Activated T-cell treated with anti-CD3 and anti-CD28 coated beads, Interleukin-2, amount 50 U/mL, for 24 hours (primary cell): ENCODE results near the gene C20orf173.
A peak's percentile ranks its signal among the peaks of the same experiment; 100 is the strongest.
"Not testable (repeated sequence)": the region's sequence is repeated elsewhere in the genome, so short reads cannot be mapped to it uniquely, and the experiment has no call there.

Experiments
- DNase-seq: peaks from one replicate; pipeline ENCODE4 v3.0.0-alpha.2; 2020
- H3K27ac Mint-ChIP-seq: 2 replicates; pipeline ENCODE4 v1.8.0; 2020; ENCODE audit warnings: mild to moderate bottlenecking, mixed read lengths
- H3K27me3 Mint-ChIP-seq: 2 replicates; pipeline ENCODE4 v1.8.0; 2020; ENCODE audit warnings: mixed read lengths
- H3K36me3 Mint-ChIP-seq: 2 replicates; pipeline ENCODE4 v1.8.0; 2020; ENCODE audit warnings: low read depth, mixed read lengths
- H3K4me1 Mint-ChIP-seq: 2 replicates; pipeline ENCODE4 v1.8.0; 2020; ENCODE audit warnings: low read depth, mixed read lengths
- H3K4me3 Mint-ChIP-seq: 2 replicates; pipeline ENCODE4 v1.8.0; 2020; ENCODE audit warnings: mild to moderate bottlenecking, moderate library complexity, mixed read lengths
- H3K9me3 Mint-ChIP-seq: 2 replicates; pipeline ENCODE4 v1.8.0; 2020; ENCODE audit warnings: mixed read lengths

Gene C20orf173

GRCh38 chr20:35539756-35540212 is 10.3 kb upstream of the C20orf173 start:
- H3K4me1 Mint-ChIP-seq, result peaks cover 17% of the 10 kb centered on the region
- H3K4me3 Mint-ChIP-seq, result no peak overlapping the region

GRCh38 chr20:35527122-35527769 is 2.2 kb downstream of the C20orf173 start:
- no peak overlapping the region for H3K4me3 Mint-ChIP-seq
- no peaks in the 10 kb centered on the region for H3K4me1 Mint-ChIP-seq
- H3K27me3 Mint-ChIP-seq, result no peaks in the 10 kb centered on the region
- DNase-seq, result no peak
- H3K36me3 Mint-ChIP-seq, result no peaks in the 10 kb centered on the region
- H3K27ac Mint-ChIP-seq, result no peak overlapping the region
- no peaks in the 10 kb centered on the region for H3K9me3 Mint-ChIP-seq

More at GRCh38 chr20:35539756-35540212, 10.3 kb upstream of the C20orf173 start:
- no peak for DNase-seq
- Mint-ChIP-seq H3K9me3 (no peaks in the 10 kb centered on the region), H3K27me3 (no peaks in the 10 kb centered on the region), H3K27ac (no peak overlapping the region), H3K36me3 (peaks cover 21% of the 10 kb centered on the region)

- Mint-ChIP-seq H3K27ac (no peak overlapping the region), H3K4me3 (no peak overlapping the region), H3K36me3 (no peaks in the 10 kb centered on the region), H3K9me3 (no peaks in the 10 kb centered on the region), H3K4me1 (no peaks in the 10 kb centered on the region), H3K27me3 (no peaks in the 10 kb centered on the region)
- DNase-seq, result no peak
These were observed 3.8 kb downstream of the C20orf173 start for GRCh38 chr20:35525639-35526038.

GRCh38 chr20:35523298-35523888 is 6.1 kb downstream of the C20orf173 start:
- Mint-ChIP-seq H3K27me3 (no peaks in the 10 kb centered on the region), H3K4me3 (no peak overlapping the region), H3K9me3 (no peaks in the 10 kb centered on the region), H3K4me1 (no peaks in the 10 kb centered on the region), H3K27ac (no peak overlapping the region), H3K36me3 (no peaks in the 10 kb centered on the region)
- DNase-seq, result peak; percentile 48

- Mint-ChIP-seq H3K27ac (no peak overlapping the region), H3K27me3 (no peaks in the 10 kb centered on the region), H3K4me3 (no peak overlapping the region), H3K9me3 (no peaks in the 10 kb centered on the region), H3K36me3 (peaks cover 20% of the 10 kb centered on the region), H3K4me1 (no peaks in the 10 kb centered on the region)
- no peak for DNase-seq
These were observed 10.5 kb downstream of the C20orf173 start for GRCh38 chr20:35518955-35519354.

GRCh38 chr20:35517767-35518166 is 11.7 kb downstream of the C20orf173 start:
- H3K4me3 Mint-ChIP-seq, H3K4me1 Mint-ChIP-seq, DNase-seq, H3K27me3 Mint-ChIP-seq, H3K27ac Mint-ChIP-seq, H3K9me3 Mint-ChIP-seq: not testable (repeated sequence)
- peaks cover 28% of the 10 kb centered on the region for H3K36me3 Mint-ChIP-seq

DNA sequence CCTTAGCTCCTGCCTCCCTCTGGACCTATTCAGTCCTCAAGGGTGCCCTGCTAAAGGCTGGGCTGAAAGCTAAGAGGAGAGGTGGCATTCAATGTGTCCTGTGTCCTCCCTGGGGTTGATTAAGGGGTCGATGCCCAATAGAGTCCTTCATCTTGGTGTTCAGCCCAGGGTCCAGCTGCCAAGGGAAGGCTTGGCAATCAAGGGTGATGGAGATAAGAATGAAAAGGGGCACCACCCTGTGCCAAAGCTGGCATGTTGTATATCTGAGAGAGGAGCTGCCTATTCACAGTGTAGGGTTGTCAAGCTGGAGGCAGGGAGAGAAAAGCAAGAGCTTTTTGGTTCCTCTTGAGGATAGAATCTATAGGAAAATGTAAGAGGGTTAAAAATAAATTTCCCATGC is 12.3 kb downstream of the C20orf173 start:
- Mint-ChIP-seq H3K9me3 (no peaks in the 10 kb centered on the region), H3K27ac (no peak overlapping the region), H3K27me3 (no peaks in the 10 kb centered on the region), H3K4me3 (no peak overlapping the region), H3K4me1 (no peaks in the 10 kb centered on the region), H3K36me3 (peaks cover 35% of the 10 kb centered on the region)
- no peak for DNase-seq

GRCh38 chr20:35515949-35516645 is 13.4 kb downstream of the C20orf173 start:
- H3K27ac Mint-ChIP-seq, result no peak overlapping the region
- no peak overlapping the region for H3K4me3 Mint-ChIP-seq
- H3K27me3 Mint-ChIP-seq, result no peaks in the 10 kb centered on the region
- peaks cover 45% of the 10 kb centered on the region for H3K36me3 Mint-ChIP-seq
- no peak for DNase-seq
- no peaks in the 10 kb centered on the region for H3K9me3 Mint-ChIP-seq
- no peaks in the 10 kb centered on the region for H3K4me1 Mint-ChIP-seq

GRCh38 chr20:35515341-35515740 is 14.1 kb downstream of the C20orf173 start:
- no peaks in the 10 kb centered on the region for H3K4me1 Mint-ChIP-seq
- no peak for DNase-seq
- H3K9me3 Mint-ChIP-seq, result no peaks in the 10 kb centered on the region
- H3K27ac Mint-ChIP-seq, result no peak overlapping the region
- no peaks in the 10 kb centered on the region for H3K27me3 Mint-ChIP-seq
- H3K4me3 Mint-ChIP-seq, result no peak overlapping the region
- peaks cover 53% of the 10 kb centered on the region for H3K36me3 Mint-ChIP-seq

- H3K9me3 Mint-ChIP-seq, result no peaks in the 10 kb centered on the region
- DNase-seq, result no peak
- peak overlapping the region; percentile 39 for H3K27ac Mint-ChIP-seq
- H3K4me3 Mint-ChIP-seq, result no peak overlapping the region
- H3K27me3 Mint-ChIP-seq, result no peaks in the 10 kb centered on the region
- H3K4me1 Mint-ChIP-seq, result no peaks in the 10 kb centered on the region
- peaks cover 62% of the 10 kb centered on the region for H3K36me3 Mint-ChIP-seq
These were observed 15.0 kb downstream of the C20orf173 start for GRCh38 chr20:35514371-35514932.

GRCh38 chr20:35511814-35512420 is 17.5 kb downstream of the C20orf173 start:
- H3K27me3 Mint-ChIP-seq, result no peaks in the 10 kb centered on the region
- DNase-seq, result no peak
- no peaks in the 10 kb centered on the region for H3K9me3 Mint-ChIP-seq
- H3K4me1 Mint-ChIP-seq, result peaks cover 6% of the 10 kb centered on the region
- peak overlapping the region; percentile 62 for H3K27ac Mint-ChIP-seq
- peaks cover 87% of the 10 kb centered on the region for H3K36me3 Mint-ChIP-seq
- H3K4me3 Mint-ChIP-seq, result no peak overlapping the region

DNA sequence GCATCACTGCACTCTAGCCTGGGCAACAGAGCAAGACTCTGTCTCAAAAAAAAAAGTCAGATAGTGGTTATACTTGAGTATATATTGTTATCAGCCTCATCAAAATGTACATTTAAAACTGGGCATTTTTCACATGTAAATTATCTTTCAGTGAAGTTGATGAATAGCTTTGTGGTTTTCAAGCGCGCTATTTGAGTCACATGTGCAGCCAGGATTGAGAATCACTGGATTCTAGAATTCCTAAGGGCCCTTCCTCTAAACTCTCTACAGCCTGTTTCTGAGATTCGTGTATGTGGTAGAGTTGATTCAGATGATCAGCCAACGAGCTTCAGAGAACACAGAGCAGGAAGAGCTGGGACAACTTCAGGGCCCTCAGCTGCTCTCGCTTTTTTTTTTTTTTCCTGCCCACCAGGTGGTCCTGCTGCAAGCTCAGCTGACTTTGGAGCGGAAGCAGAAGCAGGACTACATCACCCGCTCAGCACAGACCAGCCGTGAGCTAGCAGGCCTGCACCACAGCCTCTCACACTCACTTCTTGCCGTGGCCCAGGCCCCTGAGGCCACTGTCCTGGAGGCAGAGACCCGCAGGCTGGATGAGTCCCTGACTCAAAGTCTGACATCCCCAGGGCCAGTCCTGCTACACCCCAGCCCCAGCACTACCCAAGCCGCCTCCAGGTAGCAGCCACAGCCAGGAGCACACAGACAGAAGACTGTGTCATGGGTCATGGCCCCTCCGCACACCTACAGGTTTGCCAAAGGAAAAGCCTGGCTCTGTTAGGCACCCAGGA is 18.3 kb downstream of the C20orf173 start:
- no peaks in the 10 kb centered on the region for H3K27me3 Mint-ChIP-seq
- no peak for DNase-seq
- no peaks in the 10 kb centered on the region for H3K9me3 Mint-ChIP-seq
- peaks cover 95% of the 10 kb centered on the region for H3K36me3 Mint-ChIP-seq
- no peak overlapping the region for H3K27ac Mint-ChIP-seq
- peaks cover 14% of the 10 kb centered on the region for H3K4me1 Mint-ChIP-seq
- no peak overlapping the region for H3K4me3 Mint-ChIP-seq

DNA sequence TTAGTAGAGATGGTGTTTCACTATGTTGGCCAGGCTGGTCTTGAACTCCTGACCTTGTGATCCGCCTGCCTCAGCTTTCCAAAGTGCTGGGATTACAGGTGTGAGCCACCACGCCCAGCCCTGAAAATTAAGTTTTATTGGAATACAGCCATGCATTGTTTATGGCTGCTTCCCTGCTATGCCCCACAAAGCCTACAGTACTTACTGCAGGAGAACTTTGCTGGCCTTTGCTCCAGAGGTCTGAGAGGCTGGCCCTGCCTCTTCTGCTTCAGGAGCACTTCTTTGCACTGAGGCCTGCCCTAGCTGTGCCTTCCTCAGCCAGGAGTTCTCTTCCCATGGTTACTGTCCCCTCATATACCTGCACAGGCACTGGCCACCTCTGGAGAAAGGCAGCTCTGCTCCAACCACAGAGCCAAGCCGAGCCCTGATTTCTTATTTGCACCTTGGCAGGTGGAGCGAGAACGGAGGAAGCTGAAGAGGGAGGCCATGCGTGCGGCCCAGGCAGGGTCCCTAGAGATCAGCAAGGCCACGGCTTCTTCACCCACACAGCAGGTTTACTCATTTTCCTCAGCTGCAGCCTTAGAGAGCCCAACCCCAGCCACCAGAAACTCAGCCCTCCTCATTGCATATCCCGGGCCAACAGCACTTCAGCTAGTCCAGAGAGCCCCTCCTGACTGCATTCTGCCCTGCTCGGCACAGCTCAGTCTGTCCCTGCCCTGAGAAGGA is 20.8 kb downstream of the C20orf173 start:
- DNase-seq, result no peak
- Mint-ChIP-seq H3K27me3 (no peaks in the 10 kb centered on the region), H3K27ac (peak overlapping the region; percentile 50), H3K36me3 (peaks cover 95% of the 10 kb centered on the region), H3K9me3 (no peaks in the 10 kb centered on the region), H3K4me3 (no peak overlapping the region), H3K4me1 (peaks cover 30% of the 10 kb centered on the region)
